Activated CD8-positive, alpha-beta T cell treated with anti-CD3 and anti-CD28 coated beads, Interleukin-2, amount 10 ng/mL, durations not matched to agents 7 days and 5 days (primary cell): ENCODE measurements around the gene SEMA7A. TPM values are rescaled to one million over a fixed set of nuclear protein-coding genes. Genes with fewer than 3 reads are reported as not detected.

Source experiments
- ATAC-seq: fragments of 150-1000 bp; cut with Tn5 transposase; one replicate; pipeline ENCODE4 v1.10.0; 2021; ENCODE audit warnings: moderate library complexity
- CTCF ChIA-PET: fragments of 350-600 bp; sonication (Branson Sonifier 250); formaldehyde crosslinking; loops from one replicate; lab custom pipeline; 2021; ENCODE audit warnings: antibody characterized with exemption; lab: Charles Lee
- POLR2A ChIA-PET: fragments of 350-600 bp; sonication (Branson Sonifier 250); formaldehyde crosslinking; loops from one replicate; lab custom pipeline; 2021; ENCODE audit warnings: antibody characterized with exemption; lab: Charles Lee
- DNase-seq: peaks from one replicate; pipeline ENCODE4 v3.0.0-alpha.2; 2020
- H3K27ac Mint-ChIP-seq: one replicate; pipeline ENCODE4 v1.8.0; 2021; ENCODE audit warnings: mild to moderate bottlenecking, mixed read lengths
- H3K27me3 Mint-ChIP-seq: one replicate; pipeline ENCODE4 v1.8.0; 2021; ENCODE audit warnings: low read depth, mixed read lengths
- H3K36me3 Mint-ChIP-seq: one replicate; pipeline ENCODE4 v1.8.0; 2021; ENCODE audit warnings: low read depth, mixed read lengths
- H3K4me1 Mint-ChIP-seq: one replicate; pipeline ENCODE4 v1.8.0; 2021; ENCODE audit warnings: low read depth, mixed read lengths
- H3K4me3 Mint-ChIP-seq: one replicate; pipeline ENCODE4 v1.8.0; 2021; ENCODE audit warnings: mild to moderate bottlenecking, mixed read lengths
- H3K9me3 Mint-ChIP-seq: one replicate; pipeline ENCODE4 v1.8.0; 2022; ENCODE audit warnings: mixed read lengths; ENCODE audit not compliant: insufficient read depth
- total RNA-seq, 2 experiments: library from RNA; stranded (reverse); gene quantifications; one replicate each; pipeline ENCODE4 v1.2.3, GENCODE V29; 2021

SEMA7A gene
- total RNA-seq, 2 experiments from 2014 or later, result 16.1 to 16.9 TPM

DNA sequence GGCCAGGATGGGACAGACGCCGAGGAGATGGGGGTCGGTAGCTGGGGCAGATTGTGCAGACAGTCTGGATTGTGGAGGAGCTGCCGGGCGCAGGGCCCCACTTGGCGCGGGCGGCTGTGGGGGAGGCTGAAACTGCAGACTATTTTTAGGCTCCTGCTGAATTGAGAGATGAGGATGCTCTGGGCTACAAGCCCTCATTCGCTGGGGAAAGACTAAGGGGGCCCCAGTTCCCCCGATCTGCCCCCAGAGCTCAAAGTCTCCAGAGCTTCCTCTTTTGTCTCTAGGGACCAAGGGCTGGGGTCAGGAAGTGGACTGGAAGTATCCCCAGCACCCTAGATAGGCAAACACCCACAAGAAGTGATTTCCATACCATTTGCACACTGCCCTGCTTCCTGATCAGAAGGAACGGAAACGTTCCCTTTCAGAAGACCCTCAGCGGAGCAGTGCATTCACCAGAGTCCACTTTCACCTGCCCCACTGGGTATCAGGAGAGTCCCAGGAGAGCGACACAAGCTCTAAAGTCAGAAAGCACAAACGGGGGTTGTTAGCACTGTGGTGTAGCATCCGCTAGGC, 29.7 kb downstream of the SEMA7A start:
- ATAC-seq, result no peak
- Mint-ChIP-seq H3K27me3 (no peaks in the 10 kb centered on the region), H3K27ac (peak overlapping the region; percentile 81), H3K4me3 (peak overlapping the region; percentile 24), H3K4me1 (peaks cover 63% of the 10 kb centered on the region), H3K36me3 (no peaks in the 10 kb centered on the region), H3K9me3 (no peaks in the 10 kb centered on the region)
- no peak for DNase-seq
- ChIA-PET POLR2A (interaction anchor here (0.6 to 4.9 kb wide), 5 partner anchors 18 to 137 kb away, joined by 3 to 55 read pairs (median 15); partner anchors contain the start of genes ARID3B and SEMA7A), CTCF (interaction anchor here (1.0 to 8.6 kb wide), 7 partner anchors 8 to 56 kb away, joined by 3 to 108 read pairs (median 19); partner anchors contain the start of gene SEMA7A)

DNA sequence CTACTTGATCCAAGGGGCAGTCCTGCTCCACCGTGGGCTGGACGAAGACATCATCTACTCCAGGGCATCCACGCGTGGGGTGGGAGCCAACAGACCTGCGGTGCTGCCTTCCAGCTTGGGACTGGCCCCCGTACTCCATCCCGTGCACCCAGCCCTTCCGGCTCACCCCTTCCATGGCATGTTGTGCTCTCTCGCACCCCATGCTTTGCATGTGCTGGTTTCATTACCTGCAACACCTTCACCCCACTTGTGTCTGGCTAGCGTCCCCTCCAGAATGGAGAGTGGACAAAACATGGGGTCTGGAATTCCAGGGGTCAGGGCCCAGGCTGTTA, 30.2 kb downstream of the SEMA7A start:
- Mint-ChIP-seq H3K4me3 (no peak overlapping the region), H3K27ac (peak overlapping the region; percentile 81), H3K4me1 (peaks cover 68% of the 10 kb centered on the region), H3K9me3 (no peaks in the 10 kb centered on the region), H3K27me3 (no peaks in the 10 kb centered on the region), H3K36me3 (no peaks in the 10 kb centered on the region)
- ATAC-seq (no peak), DNase-seq (no peak)
- CTCF ChIA-PET, result interaction anchor here (1.0 to 8.6 kb wide), 8 partner anchors 8 to 57 kb away, joined by 3 to 108 read pairs (median 12); partner anchors contain the start of gene SEMA7A
- POLR2A ChIA-PET, result interaction anchor here (0.6 to 4.9 kb wide), 10 partner anchors 13 to 142 kb away, joined by 3 to 55 read pairs (median 10); partner anchors contain the start of genes ARID3B, SEMA7A and UBL7

DNA sequence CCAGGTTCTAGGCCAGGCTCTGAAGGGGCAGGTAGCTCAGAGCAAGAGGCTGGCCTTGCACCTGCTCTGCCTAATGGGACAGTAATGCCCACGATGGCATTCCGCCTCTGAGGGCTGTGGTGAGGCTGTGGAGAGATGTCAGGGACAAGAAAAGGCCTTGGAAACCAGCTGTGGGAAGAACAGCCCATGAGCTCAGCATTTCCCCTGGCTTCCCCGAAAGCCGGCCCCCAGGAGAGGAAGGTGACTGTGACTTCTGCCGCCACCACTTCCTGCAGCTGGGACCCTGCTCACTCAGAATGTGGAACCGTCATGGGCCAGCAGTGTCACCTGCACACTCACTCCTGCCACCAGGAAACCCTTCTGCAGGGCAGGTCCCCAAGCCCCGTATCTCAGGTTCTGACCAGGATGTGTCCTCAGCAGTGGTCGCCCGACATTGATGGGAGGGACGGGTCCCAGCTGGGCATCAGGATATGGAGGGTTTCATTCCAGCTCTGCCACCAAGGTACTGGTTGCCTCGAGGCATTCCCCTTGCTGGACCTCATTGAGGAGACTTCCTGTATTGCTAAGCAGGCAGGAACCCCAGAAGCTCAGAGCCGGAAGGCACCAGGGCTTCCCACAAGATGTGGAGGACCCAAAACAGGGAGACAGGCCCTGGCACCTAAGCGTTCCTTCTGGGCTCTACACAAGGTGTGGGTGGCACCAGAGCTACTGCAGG, 30.7 kb downstream of the SEMA7A start:
- Mint-ChIP-seq H3K4me3 (peak overlapping the region; percentile 52), H3K27me3 (no peaks in the 10 kb centered on the region), H3K36me3 (no peaks in the 10 kb centered on the region), H3K9me3 (no peaks in the 10 kb centered on the region), H3K4me1 (peaks cover 73% of the 10 kb centered on the region), H3K27ac (peak overlapping the region; percentile 81)
- DNase-seq (peak; percentile 88), ATAC-seq (peak; percentile 72)
- ChIA-PET CTCF (interaction anchor here (0.8 to 8.6 kb wide), 11 partner anchors 9 to 57 kb away, joined by 3 to 108 read pairs (median 5); partner anchors contain the start of gene SEMA7A), POLR2A (interaction anchor here (0.9 to 4.9 kb wide), 11 partner anchors 13 to 215 kb away, joined by 3 to 55 read pairs (median 5); partner anchors contain the start of genes ARID3B, SEMA7A and UBL7)

DNA sequence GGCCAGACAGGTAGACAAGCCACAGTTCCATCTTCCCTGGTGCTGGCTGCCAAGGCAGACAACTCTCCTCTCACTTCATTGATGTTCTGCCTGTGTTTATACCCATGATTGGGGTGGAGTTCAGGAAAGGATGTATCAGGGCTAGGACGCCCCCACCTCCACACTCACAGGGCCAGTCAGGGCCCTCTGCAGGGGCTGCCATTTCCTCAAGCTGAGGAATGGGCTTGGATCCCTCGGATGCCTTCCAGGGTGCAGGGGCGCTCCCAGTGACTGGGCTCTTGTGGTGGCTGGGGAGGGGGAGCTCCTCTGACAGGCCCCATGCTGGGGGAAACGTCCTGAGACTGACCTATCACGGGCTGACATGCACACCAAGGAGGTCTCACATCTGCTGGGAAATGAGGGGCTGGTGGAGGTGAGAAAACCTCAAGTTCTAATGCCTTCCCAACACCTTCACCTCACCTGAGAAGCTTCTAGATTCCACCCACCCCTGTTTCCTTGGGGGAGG, 31.4 kb downstream of the SEMA7A start:
- ChIA-PET CTCF (interaction anchor here (0.8 to 8.6 kb wide), 10 partner anchors 9 to 58 kb away, joined by 3 to 108 read pairs (median 6); partner anchors contain the start of gene SEMA7A), POLR2A (interaction anchor here (0.9 to 4.9 kb wide), 11 partner anchors 12 to 215 kb away, joined by 3 to 55 read pairs (median 5); partner anchors contain the start of genes ARID3B, SEMA7A and UBL7)
- peak overlapping the region; percentile 81 for H3K27ac Mint-ChIP-seq
- no peaks in the 10 kb centered on the region for H3K27me3 Mint-ChIP-seq
- H3K9me3 Mint-ChIP-seq, result no peaks in the 10 kb centered on the region
- peaks cover 80% of the 10 kb centered on the region for H3K4me1 Mint-ChIP-seq
- DNase-seq (no peak), ATAC-seq (no peak)
- H3K4me3 Mint-ChIP-seq, result peak overlapping the region; percentile 52
- H3K36me3 Mint-ChIP-seq, result no peaks in the 10 kb centered on the region

DNA sequence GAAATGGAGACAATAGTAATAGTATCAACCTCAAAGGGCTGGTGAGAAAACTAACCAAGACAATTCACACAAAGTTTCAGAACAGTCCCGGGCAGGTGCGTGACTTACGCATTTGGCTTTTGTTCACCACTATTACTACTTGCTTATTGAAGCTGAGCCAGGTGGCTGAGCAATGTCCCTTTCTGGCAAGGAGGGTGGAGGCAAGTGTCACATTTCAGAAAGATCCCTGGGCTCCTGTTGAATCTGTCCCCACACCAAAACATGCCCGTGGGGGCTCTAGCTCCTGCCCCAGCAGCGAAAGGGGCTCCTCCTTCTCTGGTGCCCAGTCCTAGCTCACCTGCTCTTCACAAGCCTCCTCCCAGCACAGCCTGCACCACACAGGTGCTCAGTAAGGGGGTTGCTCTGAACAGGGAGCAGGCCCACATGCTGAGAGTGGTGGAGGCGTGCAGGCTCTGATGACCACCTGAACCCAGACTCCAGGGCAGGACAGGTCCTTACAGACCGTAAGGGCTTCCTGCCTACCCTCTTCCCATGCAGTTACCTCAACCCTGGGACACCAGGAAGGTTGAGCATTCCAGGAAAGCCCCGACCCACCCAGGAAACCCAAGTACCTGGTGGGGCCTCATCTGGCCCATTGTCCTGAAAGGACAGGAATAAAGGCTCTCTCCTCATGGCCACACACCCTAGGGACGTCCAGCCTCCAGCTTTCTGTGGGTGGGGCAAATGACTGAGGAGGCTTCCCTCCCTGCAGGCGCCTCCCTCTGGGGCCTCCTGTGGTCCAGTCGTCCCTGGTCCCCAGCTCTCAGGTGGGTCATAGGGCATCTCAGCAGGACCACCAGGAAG, 32.6 kb downstream of the SEMA7A start:
- ChIA-PET CTCF (interaction anchor here (1.4 to 8.6 kb wide), 7 partner anchors 11 to 39 kb away, joined by 5 to 108 read pairs (median 11); partner anchors contain the start of gene SEMA7A), POLR2A (interaction anchor here (0.8 to 4.9 kb wide), 8 partner anchors 16 to 141 kb away, joined by 3 to 55 read pairs (median 8); partner anchors contain the start of genes ARID3B, SEMA7A and UBL7)
- no peaks in the 10 kb centered on the region for H3K9me3 Mint-ChIP-seq
- no peaks in the 10 kb centered on the region for H3K27me3 Mint-ChIP-seq
- H3K4me1 Mint-ChIP-seq, result peaks cover 90% of the 10 kb centered on the region
- peak; percentile 57 for DNase-seq
- peak; percentile 18 for ATAC-seq
- H3K4me3 Mint-ChIP-seq, result peak overlapping the region; percentile 53
- H3K36me3 Mint-ChIP-seq, result no peaks in the 10 kb centered on the region
- H3K27ac Mint-ChIP-seq, result peak overlapping the region; percentile 81

DNA sequence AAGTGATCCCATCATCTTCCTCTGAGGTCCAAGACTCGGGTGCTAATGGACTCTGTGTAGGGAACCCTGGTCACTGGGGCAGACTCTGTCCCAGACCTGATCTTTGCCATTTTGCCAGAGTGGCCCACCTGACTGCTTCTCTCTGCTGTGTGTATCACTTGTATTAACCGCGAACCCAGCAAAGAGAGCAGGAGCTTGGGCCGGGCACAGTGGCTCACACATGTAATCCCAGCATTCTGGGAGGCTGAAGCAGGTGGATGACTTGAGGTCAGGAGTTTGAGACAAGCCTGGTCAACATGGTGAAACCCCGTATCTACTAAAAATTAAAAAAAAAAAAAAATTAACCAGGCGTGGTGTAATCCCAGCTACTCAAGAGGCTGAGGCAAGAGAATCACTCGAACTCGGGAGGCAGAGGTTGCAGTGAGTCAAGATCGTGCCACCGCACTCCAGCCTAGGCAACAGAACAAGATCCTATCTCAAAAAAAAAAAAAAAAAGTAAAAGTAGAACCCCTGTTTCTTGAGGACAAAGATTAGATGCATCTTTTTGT, 33.4 kb downstream of the SEMA7A start:
- peak; percentile 31 for ATAC-seq
- no peaks in the 10 kb centered on the region for H3K36me3 Mint-ChIP-seq
- peak overlapping the region; percentile 53 for H3K4me3 Mint-ChIP-seq
- peaks cover 88% of the 10 kb centered on the region for H3K4me1 Mint-ChIP-seq
- CTCF ChIA-PET, result interaction anchor here (1.1 to 8.6 kb wide), 9 partner anchors 11 to 234 kb away, joined by 4 to 108 read pairs (median 7); partner anchors contain the start of gene SEMA7A
- H3K27ac Mint-ChIP-seq, result peak overlapping the region; percentile 81
- DNase-seq, result peak; percentile 69
- no peaks in the 10 kb centered on the region for H3K9me3 Mint-ChIP-seq
- H3K27me3 Mint-ChIP-seq, result no peaks in the 10 kb centered on the region
- POLR2A ChIA-PET, result interaction anchor here (0.7 to 4.9 kb wide), 9 partner anchors 10 to 141 kb away, joined by 3 to 55 read pairs (median 6); partner anchors contain the start of genes ARID3B, SEMA7A and UBL7

DNA sequence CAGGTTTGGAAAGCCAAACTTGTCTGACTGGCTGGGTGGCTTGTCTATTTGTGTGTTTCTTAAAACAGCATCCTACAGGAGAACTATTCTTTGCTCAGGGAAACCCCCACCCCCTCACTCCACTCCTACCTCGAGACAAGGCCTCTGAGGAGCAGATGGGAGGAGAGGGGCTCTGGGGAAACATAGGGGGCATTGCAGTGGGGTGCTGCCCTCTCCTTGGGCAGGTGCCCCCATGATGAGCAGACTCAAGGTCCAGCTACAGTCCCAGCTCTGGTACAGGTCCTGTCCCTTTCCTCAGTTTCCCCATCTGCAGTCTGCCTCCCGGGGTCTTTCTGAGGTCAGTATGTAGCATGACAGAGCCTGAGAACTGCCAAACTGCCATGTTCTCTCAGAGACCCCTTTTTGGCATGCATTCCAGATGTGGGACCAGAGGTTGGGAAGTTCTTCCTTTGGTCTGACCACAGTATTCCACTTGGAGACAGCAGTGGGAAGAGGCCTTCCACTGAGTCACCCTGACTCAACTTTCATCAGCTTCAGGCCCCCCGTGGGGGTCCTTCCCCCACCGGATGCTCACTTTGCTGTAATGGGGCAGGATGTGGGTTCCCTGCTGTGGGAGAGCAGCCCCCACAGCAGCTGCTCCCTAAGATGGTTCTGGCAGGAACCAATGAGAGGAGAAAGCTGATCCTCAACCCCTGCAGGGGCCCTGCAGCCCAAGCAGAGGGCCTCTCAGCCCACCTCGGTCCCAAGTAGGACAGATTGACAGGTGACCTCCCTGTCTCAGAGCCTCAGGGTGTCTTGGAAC, 34.0 kb downstream of the SEMA7A start:
- Mint-ChIP-seq H3K36me3 (no peaks in the 10 kb centered on the region), H3K4me1 (peaks cover 91% of the 10 kb centered on the region), H3K27me3 (no peaks in the 10 kb centered on the region), H3K27ac (peak overlapping the region; percentile 81), H3K9me3 (no peaks in the 10 kb centered on the region), H3K4me3 (peak overlapping the region; percentile 53)
- POLR2A ChIA-PET, result interaction anchor here (0.6 to 4.9 kb wide), 8 partner anchors 9 to 141 kb away, joined by 3 to 55 read pairs (median 6); partner anchors contain the start of genes ARID3B and SEMA7A
- CTCF ChIA-PET, result interaction anchor here (1.1 to 8.6 kb wide), 8 partner anchors 10 to 234 kb away, joined by 4 to 108 read pairs (median 8); partner anchors contain the start of gene SEMA7A
- ATAC-seq (peak; percentile 45), DNase-seq (peak; percentile 84)

DNA sequence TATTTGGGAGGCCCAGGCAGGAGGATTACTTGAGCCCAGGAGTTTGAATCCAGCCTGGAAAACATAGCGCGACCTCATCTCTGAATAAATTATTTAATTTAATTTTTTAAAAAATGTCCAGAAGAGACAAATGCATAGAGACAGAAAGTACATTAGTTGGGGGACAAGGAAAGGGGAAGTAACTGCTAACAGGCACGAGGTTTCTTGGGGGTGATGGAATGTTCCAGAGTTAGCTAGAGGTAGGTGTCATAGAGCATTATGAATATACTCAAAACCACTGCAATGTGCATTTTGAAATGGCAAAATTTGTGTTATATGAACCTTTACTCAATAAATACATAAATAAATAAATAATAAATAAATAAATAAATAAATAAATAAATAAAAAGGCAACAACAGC, 34.7 kb downstream of the SEMA7A start:
- H3K27me3 Mint-ChIP-seq, result no peaks in the 10 kb centered on the region
- ChIA-PET CTCF (interaction anchor here (1.5 to 8.6 kb wide), 3 partner anchors 9 to 55 kb away, joined by 5 to 108 read pairs (median 11); no protein-coding TSS in a partner anchor), POLR2A (interaction anchor here (4.8 kb wide), 1 partner anchor 14 kb away, joined by 55 read pairs; no protein-coding TSS in a partner anchor)
- ATAC-seq, result no peak
- H3K4me3 Mint-ChIP-seq, result no peak overlapping the region
- H3K36me3 Mint-ChIP-seq, result no peaks in the 10 kb centered on the region
- no peak for DNase-seq
- peak overlapping the region; percentile 22 for H3K27ac Mint-ChIP-seq
- peaks cover 90% of the 10 kb centered on the region for H3K4me1 Mint-ChIP-seq
- no peaks in the 10 kb centered on the region for H3K9me3 Mint-ChIP-seq

DNA sequence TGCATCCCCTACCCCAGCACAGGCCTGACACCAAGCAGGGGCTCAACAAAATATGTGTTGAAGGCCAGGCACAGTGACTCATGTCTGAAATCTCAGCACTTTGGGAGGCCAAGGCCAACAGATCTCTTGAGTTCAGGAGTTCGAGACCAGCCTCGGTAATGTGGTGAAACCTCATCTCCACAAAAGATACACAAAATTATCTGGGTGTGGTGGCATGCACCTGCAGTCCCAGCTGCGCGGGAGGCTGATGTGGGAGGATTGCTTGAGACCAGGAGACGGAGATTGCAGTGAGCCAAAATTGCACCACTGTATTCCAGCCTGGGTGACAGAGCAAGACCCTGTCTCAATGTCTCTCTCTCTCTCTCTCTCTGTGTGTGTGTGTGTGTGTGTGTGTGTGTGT, 35.6 kb downstream of the SEMA7A start:
- H3K9me3 Mint-ChIP-seq, result no peaks in the 10 kb centered on the region
- DNase-seq (no peak), ATAC-seq (no peak)
- H3K4me3 Mint-ChIP-seq, result no peak overlapping the region
- peaks cover 88% of the 10 kb centered on the region for H3K4me1 Mint-ChIP-seq
- peak overlapping the region; percentile 53 for H3K27ac Mint-ChIP-seq
- ChIA-PET CTCF (interaction anchor here (3.7 kb wide), 1 partner anchor 8 kb away, joined by 11 read pairs; no protein-coding TSS in a partner anchor), POLR2A (no interaction called here)
- H3K27me3 Mint-ChIP-seq, result no peaks in the 10 kb centered on the region
- H3K36me3 Mint-ChIP-seq, result no peaks in the 10 kb centered on the region
